ENCODE results near the gene ZNF57. TPM values are rescaled to one million over a fixed set of nuclear protein-coding genes. Genes with fewer than 3 reads are reported as not detected.
"Not testable (repeated sequence)": the region's sequence is repeated elsewhere in the genome, so short reads cannot be mapped to it uniquely, and the experiment has no call there.

ZNF57 gene
- total RNA-seq, result 1 to 10 TPM; 4.2 to 5.3 TPM

DNA sequence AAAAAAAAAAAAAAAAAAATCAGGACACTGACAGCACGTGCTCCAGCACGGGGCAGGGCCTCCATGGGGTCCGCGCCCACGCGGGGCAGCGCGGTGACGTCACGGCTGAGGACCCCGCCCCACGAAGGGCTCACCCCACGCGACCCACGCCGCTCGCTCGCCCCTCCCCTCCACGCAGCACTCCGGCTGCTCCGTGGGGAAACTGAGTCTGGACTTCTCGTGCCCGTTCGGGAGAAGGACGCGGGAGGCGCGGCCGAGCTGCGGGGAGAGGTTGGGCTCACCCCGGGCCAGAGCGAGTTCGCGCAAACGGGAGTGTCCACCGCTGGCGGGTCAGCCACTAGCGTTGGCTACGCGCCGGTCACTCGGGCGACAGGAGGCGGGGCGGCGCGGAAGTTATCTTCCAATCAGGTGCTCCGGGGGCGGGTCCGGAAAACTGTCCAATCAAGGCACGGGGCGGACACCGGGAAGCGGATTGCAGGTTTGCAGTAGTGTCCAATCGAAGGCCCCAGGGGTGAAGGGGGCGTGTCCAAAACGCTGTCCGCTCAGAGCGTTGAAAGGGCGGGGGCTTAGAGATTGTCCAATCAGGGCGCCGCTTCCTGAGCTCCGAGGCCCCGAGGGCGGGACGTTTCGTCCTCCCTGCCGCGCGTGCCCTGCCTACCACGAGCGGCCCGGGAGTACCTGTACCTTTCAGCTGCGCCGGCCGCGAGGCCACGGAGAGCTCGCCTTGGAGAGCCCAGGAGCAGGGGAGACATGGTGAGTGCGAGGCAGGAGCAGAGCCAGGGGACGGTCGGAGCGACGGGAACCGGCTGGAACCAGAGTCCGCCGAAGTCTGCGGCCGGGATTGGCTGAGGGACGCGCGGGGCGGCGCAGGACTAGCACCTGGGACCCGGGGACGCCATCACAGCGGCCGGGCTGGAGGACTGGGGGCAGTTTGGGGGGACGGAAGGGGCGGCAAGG lies at the start of gene ZNF57:
TSS of gene ZNF57 (plus strand) at position 633 of the 957 bp plus-strand sequence. CDS start at position 751, 118 bp downstream.
- Mint-ChIP-seq H3K36me3 (peaks cover 7% of the 10 kb centered on the region), H3K9me3 (peaks cover 4% of the 10 kb centered on the region), H3K4me1 (peaks cover 18% of the 10 kb centered on the region), H3K4me3 (peak within 1 kb of the TSS; percentile 98), H3K27ac (peak within 1 kb of the TSS; percentile 94), H3K27me3 (no peaks in the 10 kb centered on the region)
- DNase-seq, result peak; percentile 98

DNA sequence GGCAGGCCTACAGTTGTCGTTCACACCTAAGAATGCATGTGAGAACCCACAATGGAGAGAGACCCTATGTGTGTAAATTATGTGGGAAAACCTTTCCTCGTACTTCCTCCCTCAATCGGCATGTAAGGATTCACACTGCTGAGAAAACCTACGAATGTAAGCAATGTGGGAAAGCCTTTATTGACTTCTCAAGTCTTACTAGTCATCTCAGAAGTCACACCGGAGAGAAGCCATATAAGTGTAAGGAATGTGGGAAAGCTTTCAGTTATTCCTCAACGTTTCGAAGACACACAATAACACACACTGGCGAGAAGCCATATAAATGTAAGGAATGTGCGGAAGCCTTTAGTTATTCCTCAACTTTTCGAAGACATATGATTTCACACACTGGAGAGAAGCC lies 48.1 kb upstream of the ZNF57 start:
- no peaks in the 10 kb centered on the region for H3K27me3 Mint-ChIP-seq
- H3K4me1 Mint-ChIP-seq, result peaks cover 23% of the 10 kb centered on the region
- H3K4me3 Mint-ChIP-seq, result no peak overlapping the region
- peaks cover 63% of the 10 kb centered on the region for H3K36me3 Mint-ChIP-seq
- peaks cover 49% of the 10 kb centered on the region for H3K9me3 Mint-ChIP-seq
- H3K27ac Mint-ChIP-seq, result no peak overlapping the region
- DNase-seq, result no peak

DNA sequence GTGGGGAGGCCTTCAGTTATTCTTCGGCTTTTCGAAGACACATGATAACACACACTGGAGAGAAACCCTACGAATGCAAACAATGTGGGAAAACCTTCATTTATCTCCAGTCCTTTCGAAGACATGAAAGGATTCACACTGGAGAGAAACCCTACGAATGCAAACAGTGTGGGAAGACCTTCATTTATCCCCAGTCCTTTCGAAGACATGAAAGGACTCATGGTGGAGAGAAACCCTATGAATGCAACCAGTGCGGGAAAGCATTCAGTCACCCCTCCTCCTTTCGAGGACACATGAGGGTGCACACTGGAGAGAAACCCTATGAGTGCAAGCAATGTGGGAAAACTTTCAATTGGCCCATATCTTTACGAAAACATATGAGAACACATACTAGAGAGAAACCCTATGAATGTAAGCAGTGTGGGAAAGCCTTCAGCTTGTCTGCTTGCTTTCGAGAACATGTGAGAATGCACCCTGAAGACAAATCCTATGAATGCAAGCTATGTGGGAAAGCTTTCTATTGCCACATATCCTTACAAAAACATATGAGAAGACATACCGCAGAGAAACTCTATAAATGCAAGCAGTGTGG lies 47.6 kb upstream of the ZNF57 start:
- Mint-ChIP-seq H3K4me3 (no peak overlapping the region), H3K27ac (no peak overlapping the region), H3K36me3 (peaks cover 63% of the 10 kb centered on the region), H3K9me3 (peaks cover 49% of the 10 kb centered on the region), H3K27me3 (no peaks in the 10 kb centered on the region), H3K4me1 (peaks cover 26% of the 10 kb centered on the region)
- DNase-seq, result no peak

DNA sequence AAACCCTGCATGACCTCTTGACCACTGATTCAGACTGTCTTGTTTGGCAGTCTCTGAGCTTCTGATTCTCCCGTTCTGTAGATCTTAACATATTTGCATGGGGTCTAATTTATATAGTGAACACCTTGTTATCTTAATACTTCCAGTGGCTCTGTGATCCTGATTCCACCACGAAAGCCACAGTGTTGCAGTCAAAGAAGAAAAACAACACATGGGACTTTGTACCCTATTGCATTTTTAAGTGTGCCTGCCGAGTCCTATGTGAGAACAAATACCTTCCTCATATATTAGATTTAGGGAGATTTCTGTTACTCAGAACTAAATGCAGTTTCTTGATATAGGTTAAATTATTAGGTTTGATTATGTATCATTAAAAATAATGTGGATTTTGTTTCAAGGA lies 45.9 kb upstream of the ZNF57 start:
- peaks cover 65% of the 10 kb centered on the region for H3K36me3 Mint-ChIP-seq
- H3K27me3 Mint-ChIP-seq, result no peaks in the 10 kb centered on the region
- DNase-seq, result no peak
- no peak overlapping the region for H3K27ac Mint-ChIP-seq
- peaks cover 51% of the 10 kb centered on the region for H3K9me3 Mint-ChIP-seq
- H3K4me1 Mint-ChIP-seq, result peaks cover 29% of the 10 kb centered on the region
- no peak overlapping the region for H3K4me3 Mint-ChIP-seq

DNA sequence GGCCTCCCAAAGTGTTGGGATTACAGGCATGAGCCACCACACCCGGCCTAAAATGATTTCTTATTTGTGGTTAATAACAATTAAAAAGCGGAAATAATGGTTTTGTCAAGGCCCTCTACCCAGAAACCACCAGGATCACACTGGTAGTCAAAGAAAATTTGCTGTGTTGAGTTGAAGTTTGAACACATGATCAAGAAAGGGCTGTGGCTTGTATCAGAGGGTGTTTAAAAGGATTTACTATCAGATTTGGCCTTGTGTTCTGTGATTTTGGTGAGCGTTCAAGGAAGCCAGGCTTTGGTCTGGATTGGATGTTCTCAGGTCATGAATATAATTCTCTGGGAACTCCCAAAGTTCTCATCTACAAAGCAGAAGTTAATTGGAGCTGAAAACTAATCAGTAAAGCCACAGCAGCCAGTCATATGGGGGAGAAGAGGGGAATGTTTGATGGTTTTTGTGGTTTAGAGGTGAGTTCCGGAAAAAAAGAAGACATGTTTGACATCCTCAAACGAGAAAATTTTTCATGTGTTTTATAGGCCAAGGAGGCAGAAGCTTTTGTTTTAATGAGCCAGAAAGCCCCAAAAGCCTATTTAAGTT lies 44.2 kb upstream of the ZNF57 start:
- Mint-ChIP-seq H3K4me1 (peaks cover 21% of the 10 kb centered on the region), H3K27me3 (no peaks in the 10 kb centered on the region), H3K36me3 (peaks cover 49% of the 10 kb centered on the region), H3K27ac (peak overlapping the region; percentile 58), H3K9me3 (peaks cover 38% of the 10 kb centered on the region), H3K4me3 (peak overlapping the region; percentile 15)
- no peak for DNase-seq

DNA sequence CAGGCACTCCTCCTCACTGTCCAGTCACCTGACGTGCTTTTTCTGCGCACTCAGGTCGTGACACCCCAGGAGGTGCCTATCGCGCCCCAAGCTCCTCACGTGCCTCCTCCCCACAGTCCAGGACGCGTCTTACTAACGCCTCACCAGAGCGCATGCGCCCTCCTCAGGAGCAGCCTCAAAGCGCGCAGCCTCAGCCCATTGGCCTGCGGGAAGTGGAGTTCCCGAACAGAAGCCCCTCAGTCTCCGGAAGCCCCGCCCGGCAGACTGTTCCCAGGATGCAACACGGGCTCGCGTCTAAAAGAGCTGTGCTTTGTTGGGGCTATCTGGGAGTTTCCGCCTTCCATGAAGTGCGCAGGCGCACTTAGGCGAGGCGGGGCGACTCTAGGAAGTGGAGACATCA lies 41.9 kb upstream of the ZNF57 start:
- peaks cover 22% of the 10 kb centered on the region for H3K9me3 Mint-ChIP-seq
- no peak overlapping the region for H3K4me3 Mint-ChIP-seq
- no peaks in the 10 kb centered on the region for H3K27me3 Mint-ChIP-seq
- DNase-seq, result no peak
- peaks cover 21% of the 10 kb centered on the region for H3K4me1 Mint-ChIP-seq
- peaks cover 26% of the 10 kb centered on the region for H3K36me3 Mint-ChIP-seq
- H3K27ac Mint-ChIP-seq, result no peak overlapping the region

DNA sequence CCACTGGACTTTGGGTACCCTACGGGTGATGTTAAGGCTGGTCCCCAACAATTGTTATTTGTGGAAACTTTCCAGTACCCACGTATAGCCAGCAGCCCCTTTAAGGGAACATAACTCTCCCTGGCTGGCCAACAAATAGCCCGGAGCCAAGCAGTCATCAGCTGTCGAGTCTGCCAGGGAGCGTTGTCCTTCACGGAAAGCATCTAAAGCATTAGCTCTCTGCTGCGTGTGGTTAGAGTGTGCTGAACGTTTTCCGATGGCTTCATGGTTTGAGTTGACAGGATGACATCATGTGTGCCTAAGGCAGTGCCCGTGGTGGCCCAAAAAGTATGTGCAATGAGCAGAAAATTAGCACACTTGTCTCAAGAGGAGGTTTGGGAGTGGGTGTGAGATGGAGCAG lies 36.9 kb upstream of the ZNF57 start:
- no peaks in the 10 kb centered on the region for H3K4me1 Mint-ChIP-seq
- no peak for DNase-seq
- no peaks in the 10 kb centered on the region for H3K36me3 Mint-ChIP-seq
- no peak overlapping the region for H3K4me3 Mint-ChIP-seq
- peaks cover 3% of the 10 kb centered on the region for H3K27me3 Mint-ChIP-seq
- H3K9me3 Mint-ChIP-seq, result no peaks in the 10 kb centered on the region
- H3K27ac Mint-ChIP-seq, result no peak overlapping the region

DNA sequence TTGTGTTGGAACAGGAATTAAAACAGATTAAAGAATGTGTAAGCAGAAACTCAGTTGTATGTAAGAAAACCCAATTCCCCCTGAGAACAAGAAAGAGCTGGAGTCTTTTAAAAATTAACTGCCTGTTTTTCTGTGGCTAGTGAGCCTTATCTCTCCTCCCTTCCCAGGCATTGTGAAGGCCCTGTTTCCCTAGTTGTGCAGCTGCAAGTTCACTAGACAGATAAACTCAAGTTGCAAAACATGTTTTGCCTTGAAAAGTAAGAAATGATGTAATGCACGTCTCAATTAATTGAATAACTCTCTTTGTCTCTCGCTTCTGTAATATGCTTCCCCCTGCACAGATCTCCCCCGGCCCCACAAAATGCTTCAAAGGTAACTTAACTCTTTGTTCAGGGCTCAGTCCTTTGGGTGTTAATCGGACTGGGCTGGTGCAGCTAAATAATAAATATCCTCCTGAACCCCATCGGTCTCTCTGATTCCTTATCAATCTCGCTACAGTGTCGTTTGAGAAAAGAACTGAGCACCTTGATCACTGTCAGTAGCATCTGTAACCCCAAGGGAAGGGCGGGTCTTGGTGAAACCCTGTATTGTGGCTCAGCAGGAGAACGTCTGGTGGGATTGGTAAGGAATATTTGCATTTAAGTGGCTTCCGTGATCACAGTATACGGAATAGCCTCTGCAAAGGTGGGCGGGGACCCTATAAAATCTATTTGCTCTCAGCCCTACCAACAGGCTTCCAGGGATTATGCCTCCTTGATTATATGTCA lies 35.2 kb upstream of the ZNF57 start:
- H3K27me3 Mint-ChIP-seq, result peaks cover 3% of the 10 kb centered on the region
- DNase-seq, result no peak
- no peaks in the 10 kb centered on the region for H3K36me3 Mint-ChIP-seq
- no peak overlapping the region for H3K4me3 Mint-ChIP-seq
- H3K9me3 Mint-ChIP-seq, result no peaks in the 10 kb centered on the region
- no peak overlapping the region for H3K27ac Mint-ChIP-seq
- no peaks in the 10 kb centered on the region for H3K4me1 Mint-ChIP-seq

DNA sequence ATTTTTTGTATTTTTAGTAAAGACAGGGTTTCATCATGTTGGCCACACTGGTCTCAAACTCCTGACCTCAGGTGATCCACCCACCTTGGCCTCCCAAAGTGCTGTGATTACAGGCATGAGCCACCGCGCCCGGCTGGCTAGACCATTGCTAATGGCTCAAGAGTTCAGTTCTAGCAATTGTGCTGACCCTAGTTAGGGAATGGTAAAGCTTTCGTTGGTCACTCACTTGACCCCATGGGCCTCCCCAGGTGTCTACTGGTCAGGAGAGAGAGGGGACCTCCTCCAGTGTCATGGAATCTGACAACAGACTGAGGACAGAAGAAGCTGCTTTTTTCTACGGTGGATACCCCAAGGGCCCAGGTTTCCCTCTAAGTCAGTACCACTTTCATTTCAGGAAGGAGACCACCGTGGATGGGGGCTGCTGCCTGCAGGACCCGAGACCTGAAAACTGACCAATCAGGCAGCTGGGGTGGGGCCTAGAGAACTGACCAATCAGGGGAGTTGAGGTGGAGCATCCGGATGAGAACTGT lies 34.2 kb upstream of the ZNF57 start:
- DNase-seq, result no peak
- H3K36me3 Mint-ChIP-seq, result no peaks in the 10 kb centered on the region
- no peak overlapping the region for H3K4me3 Mint-ChIP-seq
- H3K9me3 Mint-ChIP-seq, result no peaks in the 10 kb centered on the region
- H3K4me1 Mint-ChIP-seq, result no peaks in the 10 kb centered on the region
- no peak overlapping the region for H3K27ac Mint-ChIP-seq
- peaks cover 3% of the 10 kb centered on the region for H3K27me3 Mint-ChIP-seq

DNA sequence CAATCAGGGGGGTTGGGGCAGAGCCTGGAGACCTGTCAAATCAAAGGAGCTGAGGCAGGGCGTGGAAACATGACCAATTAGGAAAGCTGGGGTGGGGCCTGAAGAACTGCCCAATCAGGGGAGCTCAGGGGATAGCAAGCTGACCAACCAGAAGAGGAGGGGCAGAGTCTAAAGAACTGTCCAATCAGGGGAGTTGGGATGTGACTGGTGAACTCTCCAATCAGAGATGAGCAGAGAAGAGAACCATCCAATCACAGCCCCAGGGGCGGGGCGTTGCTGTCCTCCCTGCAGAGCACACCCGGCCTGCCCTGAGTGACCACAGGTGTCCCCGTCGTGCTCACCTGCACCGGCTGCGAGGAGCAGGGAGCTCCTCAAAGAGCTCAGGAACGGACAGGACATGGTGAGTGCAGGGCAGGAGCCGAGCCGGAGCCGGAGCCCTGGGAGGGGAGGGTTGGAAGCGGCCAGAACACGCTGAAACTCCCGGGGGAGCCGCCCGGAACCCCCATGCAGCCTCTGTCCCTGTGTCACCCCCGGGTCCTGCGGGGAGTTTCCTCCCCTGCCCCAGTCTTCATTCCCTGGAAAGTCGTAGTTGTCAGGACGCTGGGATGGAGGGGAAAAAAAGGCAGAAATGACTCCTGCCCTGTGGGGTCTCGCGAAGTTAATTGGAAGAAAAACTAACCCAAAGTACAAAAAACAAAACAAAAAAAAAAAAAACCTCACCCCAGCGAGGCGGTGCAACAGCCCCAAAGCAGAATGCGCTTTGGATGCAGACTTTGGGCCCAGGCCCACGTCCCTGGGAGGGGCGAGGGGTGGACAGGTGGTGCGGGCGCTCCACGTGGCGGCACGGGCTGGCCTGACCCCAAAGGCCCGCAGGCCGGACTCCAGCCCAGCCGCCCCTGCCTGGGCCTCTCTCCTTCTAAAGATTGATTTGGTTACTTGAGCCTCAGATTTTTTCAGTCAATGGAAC lies 33.4 kb upstream of the ZNF57 start, which contains the start of gene ZNF556:
TSS of gene ZNF556 (plus strand) at position 311 of the 967 bp plus-strand sequence. CDS start at position 398, 87 bp downstream.
- H3K9me3 Mint-ChIP-seq, result no peaks in the 10 kb centered on the region
- DNase-seq, result peak; percentile 8
- no peaks in the 10 kb centered on the region for H3K4me1 Mint-ChIP-seq
- H3K4me3 Mint-ChIP-seq, result no peak within 1 kb of the TSS
- H3K27me3 Mint-ChIP-seq, result peaks cover 3% of the 10 kb centered on the region
- no peaks in the 10 kb centered on the region for H3K36me3 Mint-ChIP-seq
- no peak within 1 kb of the TSS for H3K27ac Mint-ChIP-seq

DNA sequence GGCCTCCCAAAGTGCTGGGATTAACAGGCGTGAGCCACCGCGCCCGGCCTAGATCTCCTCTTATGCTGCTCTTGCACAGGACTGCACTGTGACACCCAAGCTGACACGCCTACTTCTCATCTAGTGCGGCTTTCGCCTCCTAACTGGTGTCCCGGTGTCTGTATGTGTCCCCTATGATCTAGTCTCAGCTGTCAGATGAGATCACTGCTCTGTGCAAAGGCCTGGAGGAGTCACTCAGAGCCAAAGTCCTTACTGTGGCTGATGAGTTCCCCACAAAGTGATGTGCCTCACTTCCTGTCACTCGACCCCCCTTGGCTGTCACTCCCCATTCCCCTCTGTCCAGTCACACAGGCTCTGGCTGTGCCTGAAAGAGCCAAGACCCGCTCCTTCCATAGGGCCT lies 31.1 kb upstream of the ZNF57 start:
- no peak overlapping the region for H3K27ac Mint-ChIP-seq
- H3K9me3 Mint-ChIP-seq, result no peaks in the 10 kb centered on the region

DNA sequence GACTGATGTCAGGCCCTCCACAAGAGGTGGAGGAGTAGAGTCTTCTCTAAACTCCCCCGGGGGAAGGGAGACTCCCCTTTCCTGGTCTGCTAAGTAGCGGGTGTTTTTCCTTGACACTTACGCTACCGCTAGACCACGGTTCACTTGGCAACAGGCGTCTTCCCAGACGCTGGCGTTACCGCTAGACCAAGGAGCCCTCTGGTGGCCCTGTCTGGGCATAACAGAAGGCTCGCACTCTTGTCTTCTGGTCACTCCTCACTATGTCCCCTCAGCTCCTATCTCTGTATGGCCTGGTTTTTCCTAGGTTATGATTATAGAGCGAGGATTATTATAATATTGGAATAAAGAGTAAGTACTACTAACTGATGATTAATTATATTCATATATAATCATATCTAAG lies 28.6 kb upstream of the ZNF57 start:
- H3K36me3 Mint-ChIP-seq, H3K4me1 Mint-ChIP-seq, H3K27me3 Mint-ChIP-seq, H3K9me3 Mint-ChIP-seq, H3K4me3 Mint-ChIP-seq, DNase-seq, H3K27ac Mint-ChIP-seq: not testable (repeated sequence)

More for the DNA sequence above, 31.1 kb upstream of the ZNF57 start:
- Mint-ChIP-seq H3K36me3 (no peaks in the 10 kb centered on the region), H3K4me3 (no peak overlapping the region), H3K4me1 (no peaks in the 10 kb centered on the region), H3K27me3 (peaks cover 3% of the 10 kb centered on the region)
- DNase-seq, result no peak

DNA sequence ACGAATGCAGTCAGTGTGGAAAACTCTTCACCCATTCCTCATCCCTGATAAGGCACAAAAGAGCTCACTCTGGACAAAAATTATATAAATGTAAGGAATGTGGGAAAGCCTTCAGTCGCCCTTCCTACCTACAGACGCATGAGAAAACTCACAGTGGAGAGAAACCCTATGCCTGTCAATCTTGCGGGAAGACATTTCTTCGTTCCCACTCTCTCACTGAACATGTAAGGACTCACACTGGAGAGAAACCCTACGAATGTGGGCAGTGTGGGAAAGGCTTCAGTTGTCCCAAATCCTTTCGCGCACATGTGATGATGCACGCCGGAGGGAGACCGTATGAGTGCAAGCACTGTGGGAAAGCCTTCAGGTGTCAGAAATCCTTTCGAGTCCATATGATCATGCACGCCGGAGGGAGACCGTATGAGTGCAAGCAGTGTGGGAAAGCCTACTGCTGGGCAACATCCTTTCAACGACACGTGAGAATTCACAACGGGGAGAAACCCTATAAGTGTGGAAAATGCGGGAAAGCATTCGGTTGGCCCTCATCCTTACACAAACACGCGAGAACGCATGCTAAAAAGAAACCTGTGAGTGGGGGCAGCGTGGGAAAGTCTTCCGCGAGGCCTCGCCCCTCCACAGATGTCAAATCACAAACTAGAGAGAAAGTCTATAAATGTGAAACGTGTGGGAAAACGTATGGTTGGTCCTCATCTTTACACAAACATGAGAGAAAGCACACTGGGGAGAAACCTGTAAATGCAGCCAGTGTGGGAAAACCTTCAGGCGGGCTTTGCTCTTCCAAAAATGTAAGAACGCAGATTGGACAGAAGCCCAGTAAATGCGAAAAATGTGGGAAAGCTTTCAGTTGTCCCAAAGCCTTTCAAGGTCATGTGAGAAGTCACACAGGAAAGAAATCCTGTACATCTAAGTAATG lies 23.1 kb upstream of the ZNF57 start:
- peaks cover 6% of the 10 kb centered on the region for H3K36me3 Mint-ChIP-seq
- H3K4me1 Mint-ChIP-seq, result no peaks in the 10 kb centered on the region
- H3K4me3 Mint-ChIP-seq, result no peak overlapping the region
- H3K27me3 Mint-ChIP-seq, result no peaks in the 10 kb centered on the region
- H3K9me3 Mint-ChIP-seq, result peaks cover 18% of the 10 kb centered on the region
- no peak for DNase-seq
- H3K27ac Mint-ChIP-seq, result no peak overlapping the region
